Astrocyte (in vitro differentiated cells and primary cell): ENCODE measurements around the gene XCR1.

ENCODE experiments used
- CTCF ChIP-seq: IDR thresholded peaks from 2 replicates; pipeline ENCODE4 v1.5.1; 2011; ENCODE audit warnings: low read depth, mild to moderate bottlenecking, inconsistent platforms, low read length, moderate library complexity; ENCODE audit not compliant: insufficient read depth
- EZH2 ChIP-seq: IDR thresholded peaks from 2 replicates; pipeline ENCODE4 v1.6.1; 2012; ENCODE audit warnings: mild to moderate bottlenecking, low read length, inconsistent platforms; ENCODE audit not compliant: insufficient read depth

DNA sequence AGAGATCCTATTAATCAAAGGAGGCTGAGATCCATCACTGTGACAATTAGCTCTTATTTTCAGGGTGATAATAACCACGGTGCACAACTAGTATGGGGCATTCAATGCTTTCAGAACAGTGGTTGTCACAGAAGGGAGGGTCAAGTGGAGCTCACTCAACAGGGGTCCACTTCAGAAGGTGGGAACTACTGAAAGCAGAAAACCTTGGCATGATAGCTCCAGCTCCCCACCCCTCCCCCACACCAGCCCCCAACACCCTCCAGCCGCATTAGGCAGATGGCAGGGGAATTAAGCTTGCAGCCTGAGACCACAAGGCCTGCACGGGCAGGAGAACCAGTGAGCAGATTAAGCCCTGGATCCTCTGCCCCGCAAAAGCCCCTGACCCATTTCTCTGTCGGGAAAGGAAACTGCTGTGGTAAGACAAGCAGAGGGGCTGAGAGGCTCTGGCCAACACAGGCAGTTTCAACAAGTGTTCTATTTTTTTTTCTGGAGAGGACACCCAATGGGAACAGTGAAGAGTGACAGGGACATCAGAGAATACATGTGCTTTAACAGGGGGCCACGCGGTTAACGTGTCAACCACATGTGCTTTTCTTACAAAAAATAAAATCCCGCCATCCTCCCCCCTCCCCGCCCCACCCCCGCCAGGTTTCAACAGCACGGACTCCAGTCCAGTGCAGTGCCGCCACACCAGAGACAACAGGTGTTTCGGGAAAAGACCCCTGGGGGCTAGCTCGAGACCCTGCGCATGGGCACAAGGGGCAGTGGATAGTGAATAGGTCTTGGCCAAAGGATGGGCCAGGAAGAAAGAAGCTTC lies 32.7 kb downstream of the XCR1 start:
- TF ChIP-seq CTCF = no peak
- no peak for TF ChIP-seq EZH2
